ENCODE results near the gene CYP2D6.

DNA sequence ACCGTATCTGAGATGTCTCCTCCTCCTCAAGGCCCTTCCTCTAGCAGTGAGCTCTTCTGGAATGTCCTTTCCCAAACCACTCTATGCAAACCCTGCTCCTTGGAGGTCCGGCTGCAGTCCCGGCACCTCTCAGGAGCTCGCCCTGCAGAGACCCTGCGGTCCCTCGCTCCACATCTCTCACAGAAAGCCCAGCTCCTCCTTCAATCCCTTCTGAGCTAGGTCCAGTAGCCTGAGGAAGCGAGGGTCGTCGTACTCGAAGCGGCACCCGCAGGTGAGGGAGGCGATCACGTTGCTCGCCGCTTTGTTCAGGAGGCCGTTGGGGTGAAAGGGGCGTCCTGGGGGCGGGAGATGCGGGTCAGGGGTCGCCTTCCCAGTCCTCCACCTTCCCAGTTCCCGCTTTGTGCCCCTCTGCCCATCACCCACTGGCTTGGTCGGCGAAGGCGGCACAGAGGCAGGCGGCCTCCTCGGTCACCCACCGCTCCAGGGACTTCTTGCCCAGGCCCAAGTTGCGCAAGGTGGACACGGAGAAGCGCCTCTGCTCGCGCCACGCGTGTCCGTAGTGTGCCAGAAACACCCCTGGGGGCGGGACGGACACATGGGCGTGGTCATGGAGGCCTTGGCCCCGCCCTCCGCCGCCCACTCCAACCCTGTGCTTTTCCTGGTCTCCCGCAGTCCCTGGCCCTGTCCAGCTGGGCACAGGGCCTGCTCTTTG is 21.5 kb upstream of the CYP2D6 start:
- TF ChIP-seq POLR2A (IDR thresholded peaks at IDR 0.05; ENCODE audit: low read depth, low read length) (no peak), POLR2AphosphoS5 (IDR thresholded peaks at IDR 0.05; ENCODE audit: low read depth, low read length) (no peak)

Data from GM12892 (cell line).